Cerebellar cortex (tissue), 1 donor: Measurements from ENCODE around the gene SIRPB1.
"Not testable (repeated sequence)": the region's sequence is repeated elsewhere in the genome, so short reads cannot be mapped to it uniquely, and the experiment has no call there.

Source experiments
- DNase-seq: peaks from one replicate; pipeline ENCODE4 v3.0.0-alpha.2; 2015; ENCODE audit warnings: low spot score

Gene SIRPB1

DNA sequence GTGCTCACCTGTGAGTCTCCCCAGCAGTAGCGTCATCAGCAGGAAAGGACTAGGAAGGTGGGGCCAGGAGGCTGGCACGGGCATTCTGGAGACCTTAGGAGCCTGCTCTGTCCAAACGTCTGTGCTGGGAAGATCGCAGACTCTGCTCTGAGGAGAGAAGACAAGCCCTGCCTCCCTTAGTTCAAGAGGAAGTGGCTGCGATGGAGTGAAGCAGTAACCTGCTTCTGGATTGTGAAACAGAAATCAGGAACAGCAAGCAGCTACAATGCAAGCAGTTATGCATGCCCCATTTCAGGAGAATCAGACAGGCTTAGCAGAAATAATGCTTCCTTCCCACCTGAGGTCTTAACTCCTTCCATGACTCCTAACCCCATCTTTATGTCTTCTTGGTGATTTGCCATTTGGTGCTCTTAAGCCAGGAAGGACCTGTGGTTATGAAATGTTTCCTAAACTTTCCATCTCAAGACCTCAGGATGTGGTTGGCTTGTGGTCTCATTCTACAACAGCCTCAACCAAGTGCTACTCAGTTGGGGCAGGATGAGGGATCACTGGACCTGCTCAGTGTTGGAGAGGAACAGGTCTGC lies at the start of gene SIRPB1:
TSS of gene SIRPB1 (minus strand) at position 149 of the 584 bp plus-strand sequence. CDS start at position 84, 65 bp downstream.
- no peak for DNase-seq

DNA sequence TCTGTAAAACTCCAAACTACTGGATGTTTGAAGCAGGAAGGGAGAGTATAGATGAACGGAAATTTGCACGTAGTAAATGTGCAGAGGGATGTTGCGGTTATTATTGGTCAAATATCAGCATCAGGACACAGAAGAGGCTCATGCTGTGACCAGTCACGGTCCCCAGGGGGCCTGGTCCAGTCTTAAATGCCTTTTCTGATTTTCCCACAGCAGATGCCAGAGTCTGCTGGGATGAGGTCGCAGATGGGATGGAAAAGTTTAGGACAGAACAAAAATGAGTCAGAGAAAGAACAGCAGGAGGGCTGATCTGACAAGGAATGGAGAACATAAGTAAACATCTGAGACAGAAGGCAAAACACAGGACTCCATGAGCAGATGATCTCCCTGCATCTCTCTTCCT lies 49.5 kb upstream of the SIRPB1 start:
- no peak for DNase-seq

DNA sequence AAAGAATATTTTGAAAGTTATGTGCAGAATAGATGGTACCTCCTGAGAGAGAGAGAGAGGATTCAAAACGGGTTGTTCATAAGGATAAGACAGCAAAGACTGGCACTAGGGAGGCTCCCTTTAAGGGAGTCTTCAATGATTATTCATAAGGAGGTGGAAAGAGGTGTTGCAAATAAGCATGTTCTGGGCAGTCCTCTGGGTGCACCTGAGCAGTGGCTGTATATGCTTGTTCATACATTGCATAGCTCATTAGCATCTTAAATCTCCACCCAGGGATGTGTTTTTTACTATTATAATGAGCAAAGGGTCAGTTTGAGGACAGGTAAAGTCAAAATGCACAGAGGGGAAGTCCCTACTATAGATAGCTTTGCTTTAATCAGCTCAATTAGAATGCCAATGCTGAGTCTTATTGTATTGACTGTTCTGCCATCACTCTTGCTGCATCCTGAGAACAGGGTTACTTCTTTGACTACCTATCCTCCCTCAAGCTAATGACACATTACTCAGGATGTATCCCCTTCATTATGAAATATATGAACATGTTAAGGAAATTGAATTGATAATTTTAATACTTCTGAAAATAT lies 47.8 kb upstream of the SIRPB1 start:
- no peak for DNase-seq

DNA sequence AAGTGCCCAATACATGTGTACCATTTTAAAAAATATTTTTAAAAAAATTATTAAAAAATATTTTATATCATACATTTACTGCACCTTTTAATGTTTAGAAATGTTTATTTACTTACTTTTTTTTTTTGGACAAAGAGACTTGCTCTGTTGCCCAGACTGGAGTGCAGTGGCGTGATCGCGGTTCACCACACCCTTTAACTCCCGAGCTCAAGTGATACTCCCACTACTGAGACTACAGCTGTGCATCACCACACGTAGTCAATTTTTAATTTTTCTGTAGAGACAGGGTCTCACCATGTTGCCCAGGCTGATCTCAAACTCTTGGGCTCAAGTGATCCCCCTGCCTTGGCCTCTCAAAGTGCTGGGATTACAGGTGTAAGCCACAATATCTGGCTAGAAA lies 47.0 kb upstream of the SIRPB1 start:
- no peak for DNase-seq

DNA sequence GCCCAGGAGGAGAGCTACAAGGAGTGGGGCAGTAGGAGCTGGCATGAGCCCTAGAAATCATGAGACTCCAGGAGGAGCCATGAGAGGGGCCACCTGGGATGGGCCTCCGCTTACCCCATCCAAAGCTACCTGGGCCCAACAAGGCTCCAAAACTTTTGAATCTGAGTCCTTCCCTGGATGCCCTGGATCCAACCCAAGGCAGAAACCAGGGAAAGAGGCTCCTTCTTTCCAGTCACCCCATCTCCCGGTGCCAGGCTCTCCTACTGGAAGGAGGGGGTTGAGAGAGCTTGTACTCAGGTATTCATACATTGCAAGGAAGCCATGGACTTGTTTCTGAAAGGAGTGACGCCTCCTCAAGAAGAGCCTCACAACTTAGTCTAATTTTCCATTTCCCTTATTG lies 45.5 kb upstream of the SIRPB1 start:
- DNase-seq, result no peak

DNA sequence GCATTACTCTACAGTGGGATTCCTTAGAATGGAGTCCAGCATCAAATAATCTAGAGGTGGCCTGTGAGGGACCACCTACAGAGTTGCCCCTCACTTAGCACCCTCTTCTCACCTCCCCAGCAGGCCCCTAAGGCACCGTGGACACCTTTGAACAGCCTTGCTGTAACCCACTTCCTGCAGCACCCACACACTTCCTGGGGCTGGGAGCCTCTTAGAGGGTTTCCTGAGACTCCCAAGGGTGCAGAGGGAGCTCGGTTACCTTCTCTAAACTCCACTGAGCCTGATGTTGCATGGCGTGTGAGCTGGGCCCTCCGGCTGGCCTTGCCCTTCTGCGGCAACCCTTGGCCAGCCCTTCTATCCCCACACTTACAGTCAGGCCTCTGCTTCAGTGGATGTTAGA lies 45.1 kb upstream of the SIRPB1 start:
- DNase-seq, result no peak

DNA sequence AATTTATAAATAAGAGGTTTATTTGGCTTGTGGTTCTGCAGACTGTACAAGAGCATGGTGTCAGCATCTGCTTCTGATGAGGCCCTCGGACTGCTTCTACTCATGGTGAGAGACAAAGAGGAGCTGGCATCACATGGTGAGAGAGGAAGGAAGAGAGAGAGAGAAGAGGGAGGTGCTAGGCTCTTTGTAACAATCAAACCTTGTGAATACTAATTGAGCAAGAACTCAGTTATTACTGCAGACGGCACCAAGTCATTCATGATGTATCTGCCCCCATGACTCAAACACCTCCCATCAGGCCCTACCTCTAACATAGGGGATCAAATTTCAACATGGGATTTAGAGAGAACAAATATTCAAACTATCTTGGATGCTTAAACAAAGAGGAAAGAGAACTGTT lies 44.1 kb upstream of the SIRPB1 start:
- DNase-seq, result no peak

DNA sequence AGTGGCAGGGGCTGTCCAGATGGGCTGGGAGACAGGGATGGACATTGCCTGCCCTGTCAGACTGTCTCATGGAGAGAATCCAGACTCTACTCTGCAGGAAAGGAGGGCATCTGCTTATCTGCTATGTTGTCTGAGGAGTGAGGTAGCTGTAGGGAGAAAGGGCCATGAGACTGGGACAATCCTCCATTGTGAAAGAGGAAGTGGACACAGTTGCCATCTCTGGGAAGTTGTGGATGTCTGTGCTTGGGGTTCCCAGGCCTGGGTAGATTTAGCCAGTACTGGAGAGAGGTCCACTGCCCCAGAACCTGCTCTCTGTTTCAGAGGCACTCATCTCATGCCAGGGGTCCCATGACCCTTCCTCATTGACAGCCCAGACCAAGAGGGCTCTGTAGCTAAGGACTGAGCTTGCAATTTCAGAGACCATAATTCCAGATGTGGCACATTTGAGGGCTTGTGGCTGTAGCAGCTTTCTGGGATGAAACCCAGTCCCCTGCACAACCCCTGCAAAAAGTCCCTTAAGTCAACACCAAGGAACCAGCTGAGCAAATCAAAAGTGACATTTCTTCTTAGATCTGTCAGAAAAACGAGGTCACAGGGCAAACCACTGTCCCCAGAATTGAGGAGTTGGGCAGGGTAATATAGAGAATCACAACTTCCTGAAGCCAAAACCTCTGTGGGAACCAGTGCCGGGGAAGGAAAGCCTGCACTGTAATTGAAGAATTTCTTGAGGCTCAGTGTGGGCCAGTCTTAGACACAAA lies 41.9 kb upstream of the SIRPB1 start:
- no peak for DNase-seq

DNA sequence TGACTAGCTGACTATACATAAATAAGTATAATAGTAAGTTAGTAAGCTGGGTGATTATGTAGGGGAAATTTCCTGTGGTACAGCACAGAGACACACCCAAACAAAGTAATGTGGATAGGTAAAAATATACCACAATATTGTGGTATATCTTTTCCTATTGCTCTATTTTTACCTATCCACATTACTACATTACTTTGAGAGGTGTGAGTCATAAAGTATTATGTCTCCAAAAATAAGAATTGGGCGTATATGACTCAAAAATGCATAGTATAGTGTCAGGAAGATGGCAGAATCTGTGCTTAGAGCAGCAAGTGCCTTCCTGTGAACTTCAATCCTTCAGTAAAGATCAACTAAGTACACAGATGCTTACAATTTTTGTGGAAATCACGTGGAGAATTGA lies 40.4 kb upstream of the SIRPB1 start:
- DNase-seq, result no peak

DNA sequence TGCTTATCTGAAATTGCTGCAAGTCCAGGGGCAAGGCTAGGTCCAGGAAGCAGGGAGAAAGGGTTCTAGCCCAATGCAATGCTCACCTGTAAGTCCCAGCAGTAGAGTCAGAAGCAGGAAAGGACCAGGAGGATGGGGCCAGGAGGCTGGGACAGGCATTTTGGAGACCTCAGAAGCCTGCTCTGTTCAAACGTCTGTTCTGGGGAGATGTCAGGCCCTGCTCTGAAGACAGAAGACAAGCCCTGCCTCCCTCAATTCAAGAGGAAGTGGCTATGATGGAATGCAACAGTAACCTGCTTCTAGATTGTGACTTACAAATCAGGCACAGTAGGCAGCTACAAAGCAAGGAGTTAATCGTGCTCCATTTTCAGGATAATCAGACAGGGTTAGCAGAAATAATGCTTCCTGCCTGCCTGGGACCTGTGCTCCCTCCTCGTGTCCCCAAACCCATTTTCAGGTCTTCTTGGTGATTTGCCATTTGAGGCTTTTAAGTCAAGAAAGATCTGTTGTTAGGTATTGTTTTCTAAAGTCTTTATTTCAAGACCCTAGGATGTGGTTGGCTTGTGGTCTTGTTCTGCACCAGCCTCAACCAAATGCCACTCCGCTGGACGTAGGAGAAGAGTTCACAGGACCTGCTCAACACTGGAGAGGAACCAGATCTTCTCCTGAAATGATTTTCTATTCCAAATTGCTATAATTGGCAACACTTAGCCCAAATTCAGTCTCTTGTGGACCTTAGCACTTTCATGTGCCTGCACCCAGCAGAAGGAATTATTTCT lies 37.9 kb upstream of the SIRPB1 start, which contains the start of gene SIRPG:
TSS of gene SIRPG (minus strand) at position 224 of the 779 bp plus-strand sequence. CDS start at position 159, 65 bp downstream.
- no peak for DNase-seq

DNA sequence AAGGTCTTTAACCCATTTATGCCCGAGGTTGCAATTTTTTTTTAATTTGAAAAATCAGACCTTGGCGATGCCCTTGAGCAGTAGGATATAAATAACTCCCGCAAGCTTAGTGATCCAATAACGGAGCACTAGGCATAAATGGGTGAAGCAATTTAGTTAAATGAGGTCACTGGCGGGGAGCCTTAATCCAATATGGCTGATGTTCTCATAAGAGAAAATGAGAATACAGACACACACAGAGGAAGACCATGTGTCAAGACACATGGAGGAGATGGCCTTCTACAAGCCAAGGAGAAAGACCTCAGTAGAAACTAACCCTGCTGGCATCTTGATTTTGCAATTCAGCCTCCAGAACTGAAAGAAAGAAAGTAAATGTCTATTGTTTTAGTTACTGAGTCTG lies 37.0 kb upstream of the SIRPB1 start:
- no peak for DNase-seq

DNA sequence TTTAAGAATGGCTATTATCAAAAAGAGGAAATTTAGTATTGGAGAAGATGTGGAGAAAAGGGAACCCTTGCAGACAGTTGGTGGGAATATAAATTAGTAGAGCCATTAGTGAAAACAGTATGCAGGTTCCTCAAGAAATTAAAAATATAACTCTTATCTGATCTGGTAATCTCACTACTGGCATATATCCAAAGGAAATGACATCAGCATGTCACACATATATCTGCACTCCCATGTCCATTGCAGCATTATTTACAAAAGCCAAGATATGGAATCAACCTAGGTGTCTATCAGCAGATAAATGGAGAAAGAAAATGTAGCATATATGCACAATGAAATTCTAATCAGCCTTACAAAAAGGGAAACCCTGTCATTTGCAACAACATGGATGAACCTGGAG lies 35.2 kb upstream of the SIRPB1 start:
- DNase-seq, result no peak

DNA sequence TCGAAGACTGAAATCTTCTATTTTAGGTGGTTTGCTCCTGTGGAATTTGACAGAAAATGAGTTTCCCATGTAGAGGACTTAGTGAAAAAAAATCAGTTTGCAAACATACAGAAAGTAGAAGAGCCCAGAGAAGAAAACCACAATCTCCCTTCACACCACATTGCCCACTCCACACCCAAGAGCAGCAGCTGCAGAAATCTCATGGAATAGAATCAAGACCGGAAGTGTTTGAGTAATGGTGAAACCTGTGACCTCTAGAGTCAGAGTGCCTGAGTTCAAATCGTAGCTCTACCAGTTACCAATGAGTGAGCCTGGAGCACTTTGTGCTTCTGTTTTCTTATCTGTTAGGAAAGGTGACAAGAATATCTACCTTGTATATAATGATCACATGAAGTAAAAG lies 33.2 kb upstream of the SIRPB1 start:
- no peak for DNase-seq

DNA sequence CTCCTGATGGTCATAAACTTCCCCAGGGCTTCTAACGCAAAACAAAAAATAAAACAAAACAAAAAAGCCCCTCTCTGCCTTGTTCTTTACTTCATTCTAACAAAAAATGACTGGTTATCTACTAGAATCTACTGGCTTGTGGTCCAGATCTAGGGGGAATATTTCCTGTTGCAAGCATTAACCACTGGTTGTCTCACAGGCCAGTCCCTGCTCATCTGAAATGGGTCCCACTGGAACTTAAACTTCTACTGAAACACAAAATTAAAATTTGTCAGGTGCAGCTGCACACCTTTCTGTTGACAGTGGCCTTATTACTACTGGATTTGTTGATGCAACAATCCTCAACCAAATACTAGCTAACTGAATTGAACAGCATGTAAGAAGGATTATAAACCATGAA lies 32.3 kb upstream of the SIRPB1 start:
- no peak for DNase-seq

DNA sequence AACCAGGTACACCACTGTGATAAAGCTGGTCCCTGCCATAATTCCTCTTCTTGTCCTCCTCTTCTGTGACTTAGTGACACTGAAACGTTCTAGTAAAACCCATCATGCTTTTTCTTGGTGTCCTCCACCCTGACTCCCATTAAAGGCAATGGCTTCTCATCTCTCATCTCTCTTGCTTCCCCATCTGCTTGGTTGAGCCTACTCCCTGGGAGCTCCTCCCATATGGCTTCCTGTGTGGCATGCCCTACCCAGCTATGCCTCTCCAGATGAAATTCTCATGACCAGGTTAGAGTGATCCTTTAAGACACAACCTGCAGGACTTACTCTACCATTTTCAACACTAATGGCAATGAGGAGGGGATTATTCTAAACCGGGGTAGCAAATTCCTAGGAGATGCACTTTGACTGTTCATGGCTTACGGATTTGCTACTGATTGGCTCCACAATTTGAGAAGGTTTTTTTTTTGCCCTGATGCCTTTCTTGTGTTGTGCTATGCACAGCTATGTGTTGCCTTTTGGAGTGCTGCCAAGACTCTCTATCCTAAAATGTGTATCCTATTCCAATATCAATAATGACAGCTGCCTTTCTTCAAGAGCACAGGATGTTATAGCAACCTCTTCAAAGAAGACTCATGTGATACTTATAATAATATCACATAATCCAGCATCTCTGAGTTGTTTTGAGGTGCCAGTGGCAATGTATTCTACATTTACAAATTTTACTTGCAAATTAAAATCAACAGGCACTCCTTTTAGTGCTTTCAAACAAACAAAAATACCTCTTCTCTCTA lies 31.7 kb upstream of the SIRPB1 start:
- DNase-seq, result no peak

DNA sequence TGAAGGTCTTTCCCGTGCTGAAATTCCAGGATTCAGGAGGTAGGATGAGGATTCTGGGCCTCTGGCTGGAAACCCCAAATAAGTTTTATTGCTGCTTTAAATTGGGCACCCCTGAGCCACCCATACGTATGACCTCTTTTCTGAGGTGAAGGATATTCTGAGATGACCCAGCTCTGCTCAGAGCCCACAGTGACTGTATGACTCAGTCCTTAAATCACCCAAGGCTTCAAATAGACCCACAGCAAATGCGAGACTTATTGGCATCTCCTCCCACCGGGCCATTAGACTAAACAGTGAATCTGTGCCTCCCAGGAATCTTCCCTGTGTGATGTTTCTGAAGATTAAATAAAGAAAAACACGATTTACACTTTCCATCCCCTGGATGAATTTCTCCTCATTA lies 28.3 kb upstream of the SIRPB1 start:
- DNase-seq, result no peak

DNA sequence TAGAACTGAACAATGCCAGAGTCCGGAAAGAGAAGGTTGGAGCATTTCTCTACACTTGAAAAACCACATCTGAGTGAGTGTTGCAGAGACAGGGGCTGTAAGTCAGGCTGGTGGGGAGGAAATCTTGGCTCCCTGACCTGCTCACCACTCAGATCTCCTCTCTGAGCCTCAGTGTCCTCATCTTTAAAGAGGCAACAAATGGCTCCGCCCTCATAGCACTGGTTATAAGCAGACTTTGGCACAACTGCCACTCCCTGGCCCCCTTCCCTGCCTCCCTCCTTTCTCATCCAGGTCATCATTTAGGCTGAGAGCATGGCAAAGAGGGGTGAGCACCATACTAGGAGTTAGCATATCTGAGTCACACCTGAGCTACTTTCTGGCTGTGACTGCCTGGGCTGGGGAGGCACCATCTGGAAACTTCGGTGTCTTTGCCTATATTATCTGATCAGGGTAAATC lies 27.2 kb upstream of the SIRPB1 start:
- DNase-seq, result no peak

DNA sequence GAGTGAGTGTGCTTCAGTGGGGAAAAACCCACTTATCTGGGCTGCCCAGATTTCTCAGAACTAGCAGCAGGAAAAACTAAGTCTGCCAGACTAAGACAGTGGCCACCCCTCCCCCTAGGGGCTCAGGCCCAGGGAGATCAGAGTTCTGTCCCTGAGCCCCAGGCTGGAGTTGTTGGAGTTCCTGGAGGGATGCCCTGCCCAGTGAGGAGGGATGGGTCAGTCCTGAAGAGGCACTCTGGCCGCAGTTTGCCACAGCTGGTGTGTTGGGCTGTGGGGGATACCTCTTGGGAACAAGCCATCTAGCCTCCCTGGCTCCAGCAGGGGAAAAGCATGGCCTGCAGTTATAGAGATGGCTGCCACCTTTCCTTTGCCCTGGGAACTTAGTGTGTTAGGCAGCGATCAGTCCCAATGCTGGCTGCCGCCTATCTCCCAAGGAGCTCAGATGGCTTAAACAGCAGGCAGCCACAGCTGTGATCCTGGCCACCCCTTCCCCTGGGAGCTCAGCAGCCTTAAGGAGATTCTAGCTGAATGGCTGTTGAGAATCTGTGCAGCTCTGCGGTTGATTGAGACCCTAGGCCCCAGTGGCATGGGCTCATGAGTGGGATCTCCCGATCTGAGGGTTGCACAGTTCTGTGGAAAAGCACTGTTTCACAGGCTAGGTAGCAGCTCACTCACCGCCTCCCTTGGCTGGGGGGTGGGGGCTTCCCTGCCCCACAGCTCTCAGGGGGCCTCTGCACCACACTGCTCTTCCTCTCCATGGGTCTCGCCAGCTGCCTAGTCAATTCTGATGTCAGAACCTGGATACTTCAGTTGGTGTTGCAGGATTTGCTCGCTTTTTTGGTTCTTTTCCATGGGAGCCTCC lies 24.5 kb upstream of the SIRPB1 start:
- DNase-seq, result no peak

DNA sequence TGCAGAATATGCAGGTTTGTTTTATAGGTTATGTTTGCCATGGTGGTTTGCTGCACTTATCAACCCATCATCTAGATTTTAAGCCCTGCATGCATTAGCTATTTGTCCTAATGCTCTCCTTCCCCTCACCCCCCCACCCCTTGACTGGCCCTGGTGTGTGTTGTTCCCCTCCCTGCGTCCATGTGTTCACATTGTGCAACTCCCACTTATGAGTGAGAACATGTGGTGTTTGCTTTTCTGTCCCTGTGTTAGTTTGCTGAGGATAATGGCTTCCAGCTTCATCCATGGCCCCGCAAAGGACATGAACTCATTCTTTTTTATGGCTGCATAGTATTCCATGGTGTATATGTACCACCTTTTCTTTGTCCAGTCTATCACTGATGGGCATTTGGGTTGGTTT lies 18.8 kb upstream of the SIRPB1 start:
- not testable (repeated sequence) for DNase-seq

DNA sequence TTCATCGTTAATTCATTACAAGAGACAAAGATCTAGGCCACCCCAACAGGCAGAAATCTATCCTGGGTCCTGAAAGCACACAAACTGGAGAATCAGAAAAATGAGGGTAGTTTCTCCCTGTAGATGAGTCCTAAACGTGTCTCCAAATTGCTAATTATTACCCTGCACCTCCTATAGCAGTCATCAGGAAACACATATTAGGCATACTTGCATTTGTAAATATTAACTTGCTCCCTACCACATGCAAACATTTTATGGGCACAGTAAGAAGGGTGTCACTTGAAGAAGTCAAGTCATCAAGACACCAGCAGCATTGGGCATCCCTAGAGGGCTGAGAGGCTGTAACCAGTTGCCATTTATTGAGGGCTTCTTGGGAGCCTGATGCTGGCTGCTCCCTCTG lies 17.9 kb upstream of the SIRPB1 start:
- DNase-seq, result no peak

DNA sequence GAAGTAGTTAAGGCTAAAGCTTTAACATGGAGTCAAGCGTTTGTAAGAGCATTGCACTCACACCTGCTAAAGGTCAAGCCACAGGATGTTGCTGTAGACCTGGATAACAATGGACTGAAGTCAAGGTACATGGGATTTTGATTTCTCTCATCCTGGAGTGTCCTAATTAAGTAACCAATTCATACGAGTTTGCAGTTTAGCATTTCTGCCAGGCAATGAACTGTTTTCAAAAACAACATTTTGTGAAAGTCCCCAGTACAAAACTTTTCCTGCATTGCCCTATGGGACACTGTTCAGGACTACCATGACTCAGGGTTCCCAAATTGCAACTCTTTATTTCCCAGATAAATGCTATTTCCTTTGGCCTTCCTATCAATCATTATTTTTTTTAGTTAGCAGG lies 17.4 kb upstream of the SIRPB1 start:
- DNase-seq, result no peak
